Stimulated activated naive CD8-positive, alpha-beta T cell treated with anti-CD3 and anti-CD28 coated beads, Interleukin-15, Interleukin-2, amounts not matched to agents 100 ng/mL and 50 ng/mL, for 24 hours (primary cell): ENCODE results near the gene ATP11A.

Source experiments
- H3K27ac Mint-ChIP-seq: one replicate; pipeline ENCODE4 v1.8.0; 2021; ENCODE audit warnings: mild to moderate bottlenecking, mixed read lengths
- H3K27me3 Mint-ChIP-seq: one replicate; pipeline ENCODE4 v1.8.0; 2021; ENCODE audit warnings: mixed read lengths
- H3K36me3 Mint-ChIP-seq: one replicate; pipeline ENCODE4 v1.8.0; 2021; ENCODE audit warnings: low read depth, mixed read lengths
- H3K4me1 Mint-ChIP-seq: one replicate; pipeline ENCODE4 v1.8.0; 2021; ENCODE audit warnings: low read depth, mixed read lengths
- H3K4me3 Mint-ChIP-seq: one replicate; pipeline ENCODE4 v1.8.0; 2021; ENCODE audit warnings: mild to moderate bottlenecking, mixed read lengths
- H3K9me3 Mint-ChIP-seq: one replicate; pipeline ENCODE4 v1.8.0; 2021; ENCODE audit warnings: mixed read lengths

Gene ATP11A

DNA sequence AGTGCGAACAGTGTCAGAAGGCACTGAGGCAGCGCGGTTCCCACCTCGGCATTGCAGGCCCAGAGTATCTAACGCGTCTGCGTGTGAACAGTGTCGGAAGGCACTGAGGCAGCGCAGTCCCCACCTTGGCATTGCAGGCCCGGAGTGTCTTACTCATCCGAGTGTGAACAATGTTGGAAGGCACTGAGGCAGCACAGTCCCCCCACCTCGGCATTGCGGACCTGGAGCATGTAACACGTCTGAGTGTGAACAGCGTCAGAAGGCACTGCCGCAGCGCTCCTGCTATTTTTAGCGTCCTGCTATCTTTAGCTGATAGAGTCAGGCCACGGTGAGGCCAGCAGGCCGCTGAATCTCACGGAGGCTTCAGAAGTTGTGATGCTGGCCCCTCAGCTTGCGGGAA lies 39.6 kb downstream of the ATP11A start:
- H3K27me3 Mint-ChIP-seq: no peaks in the 10 kb centered on the region
- peaks cover 22% of the 10 kb centered on the region for H3K4me1 Mint-ChIP-seq
- H3K36me3 Mint-ChIP-seq: no peaks in the 10 kb centered on the region
- no peak overlapping the region for H3K27ac Mint-ChIP-seq
- no peaks in the 10 kb centered on the region for H3K9me3 Mint-ChIP-seq
- H3K4me3 Mint-ChIP-seq: no peak overlapping the region

DNA sequence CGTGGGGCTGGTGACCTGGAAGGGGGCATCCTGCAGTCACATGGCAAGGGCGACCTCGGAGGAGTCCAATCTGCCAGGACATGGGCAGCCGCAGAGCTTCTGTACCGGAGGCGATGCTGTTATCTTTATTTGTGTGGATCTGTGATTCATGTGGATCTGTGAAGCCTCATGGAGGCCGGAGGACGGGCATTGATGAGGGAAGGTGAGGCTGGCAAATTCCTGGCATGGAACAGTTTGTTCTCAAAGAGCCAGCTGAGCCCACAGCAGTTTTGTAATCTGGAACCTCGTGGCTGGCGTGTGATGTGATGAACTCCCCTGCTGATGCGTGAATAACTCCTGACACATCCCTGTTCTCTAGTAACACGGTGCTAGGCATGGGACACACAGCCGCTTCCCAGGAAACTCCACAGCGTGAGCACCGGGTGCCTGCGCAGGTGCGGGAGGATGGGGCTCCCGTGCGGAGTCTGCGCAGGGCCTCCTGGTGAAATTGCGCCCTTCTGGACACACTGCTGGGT lies 40.4 kb downstream of the ATP11A start:
- Mint-ChIP-seq H3K9me3 (no peaks in the 10 kb centered on the region), H3K27ac (no peak overlapping the region), H3K27me3 (no peaks in the 10 kb centered on the region), H3K4me1 (peaks cover 17% of the 10 kb centered on the region), H3K4me3 (no peak overlapping the region), H3K36me3 (no peaks in the 10 kb centered on the region)

- H3K4me1 Mint-ChIP-seq: no peaks in the 10 kb centered on the region
- H3K36me3 Mint-ChIP-seq: no peaks in the 10 kb centered on the region
- no peaks in the 10 kb centered on the region for H3K9me3 Mint-ChIP-seq
- no peak overlapping the region for H3K4me3 Mint-ChIP-seq
- no peak overlapping the region for H3K27ac Mint-ChIP-seq
- no peaks in the 10 kb centered on the region for H3K27me3 Mint-ChIP-seq
These were observed 42.1 kb downstream of the ATP11A start for GRCh38 chr13:112731667-112732616.

GRCh38 chr13:112732679-112733078 lies 42.8 kb downstream of the ATP11A start:
- no peaks in the 10 kb centered on the region for H3K36me3 Mint-ChIP-seq
- no peak overlapping the region for H3K4me3 Mint-ChIP-seq
- no peaks in the 10 kb centered on the region for H3K4me1 Mint-ChIP-seq
- no peaks in the 10 kb centered on the region for H3K27me3 Mint-ChIP-seq
- no peak overlapping the region for H3K27ac Mint-ChIP-seq
- no peaks in the 10 kb centered on the region for H3K9me3 Mint-ChIP-seq

GRCh38 chr13:112733112-112733511 lies 43.3 kb downstream of the ATP11A start:
- H3K9me3 Mint-ChIP-seq: no peaks in the 10 kb centered on the region
- no peaks in the 10 kb centered on the region for H3K4me1 Mint-ChIP-seq
- no peak overlapping the region for H3K4me3 Mint-ChIP-seq
- H3K36me3 Mint-ChIP-seq: no peaks in the 10 kb centered on the region
- no peaks in the 10 kb centered on the region for H3K27me3 Mint-ChIP-seq
- no peak overlapping the region for H3K27ac Mint-ChIP-seq

DNA sequence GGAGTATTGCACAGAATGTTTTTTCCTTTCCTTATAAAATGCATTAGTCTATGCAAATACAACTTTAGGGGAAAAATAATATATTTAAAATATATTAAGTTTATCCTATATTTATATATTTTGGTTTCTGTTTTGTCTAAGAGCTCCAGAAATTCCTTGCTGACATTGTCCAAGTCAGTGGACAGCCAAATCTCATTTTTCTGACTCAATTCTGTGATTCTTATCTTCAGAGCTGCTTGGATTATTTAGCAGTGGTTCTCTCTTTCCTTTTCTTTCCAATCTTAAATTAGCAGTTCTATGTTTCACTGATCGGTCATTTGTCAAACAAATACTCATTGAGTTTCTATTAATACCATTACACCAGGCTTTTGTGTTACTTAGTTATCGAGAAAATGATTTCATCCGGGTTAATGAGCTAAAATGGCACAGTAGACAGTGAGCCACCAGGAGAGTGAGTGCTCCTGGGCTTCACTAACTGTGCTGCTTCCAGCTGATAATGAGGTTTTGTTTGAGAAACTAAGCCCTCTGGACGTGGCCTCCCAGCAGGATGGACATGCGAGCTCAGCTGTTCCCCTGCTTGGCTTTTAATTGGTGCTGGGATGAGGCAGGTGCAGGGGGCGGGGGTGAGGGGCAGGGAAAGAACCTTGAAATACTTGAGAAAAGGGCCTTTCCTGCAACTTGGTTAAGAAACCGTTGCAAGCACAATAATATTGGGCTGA lies 44.0 kb downstream of the ATP11A start:
- Mint-ChIP-seq H3K4me3 (no peak overlapping the region), H3K9me3 (no peaks in the 10 kb centered on the region)

DNA sequence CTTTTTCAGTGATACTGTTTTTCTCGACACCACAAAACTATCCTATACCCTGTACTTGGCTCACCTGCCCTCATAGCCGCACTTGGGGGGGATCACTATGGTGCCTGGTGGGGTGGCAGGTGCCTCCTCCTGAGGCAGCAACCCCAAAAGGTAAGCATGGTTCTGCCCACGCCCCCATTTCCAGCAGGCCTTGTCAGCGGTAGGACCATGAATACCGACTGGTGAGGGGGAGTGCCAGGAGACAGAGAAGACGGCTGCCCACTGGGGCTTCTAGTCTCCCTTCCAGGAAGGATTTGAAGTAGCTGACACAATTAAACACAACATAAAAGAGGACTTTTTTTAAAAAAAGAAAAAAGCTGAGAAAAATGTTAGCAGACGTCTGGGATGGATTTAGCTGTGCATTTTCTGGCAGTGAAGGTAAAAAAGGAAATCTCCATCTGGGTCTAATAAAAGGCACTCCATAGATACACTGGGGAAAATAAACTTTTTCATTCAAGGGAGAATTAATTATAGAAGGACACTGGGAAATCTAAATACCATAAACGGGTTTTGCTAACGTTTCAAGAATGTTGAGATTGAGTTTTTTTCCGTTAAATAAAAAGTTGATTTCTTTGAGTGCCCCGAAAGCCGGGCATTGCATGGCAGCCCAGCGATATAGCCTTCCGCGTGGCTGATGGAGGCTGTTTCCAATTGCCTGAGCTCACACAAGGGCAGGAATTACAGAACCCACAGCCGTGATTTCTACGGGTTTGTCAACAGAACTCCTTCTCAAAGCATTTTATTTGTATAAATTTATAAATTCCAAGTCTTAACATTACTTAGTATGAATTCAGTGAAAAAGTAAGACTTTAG lies 45.1 kb downstream of the ATP11A start:
- Mint-ChIP-seq H3K4me3 (no peak overlapping the region), H3K36me3 (no peaks in the 10 kb centered on the region), H3K4me1 (no peaks in the 10 kb centered on the region), H3K27me3 (no peaks in the 10 kb centered on the region), H3K27ac (no peak overlapping the region), H3K9me3 (no peaks in the 10 kb centered on the region)

More for the DNA sequence above, 44.0 kb downstream of the ATP11A start:
- Mint-ChIP-seq H3K4me1 (no peaks in the 10 kb centered on the region), H3K27me3 (no peaks in the 10 kb centered on the region), H3K27ac (no peak overlapping the region), H3K36me3 (no peaks in the 10 kb centered on the region)

- H3K36me3 Mint-ChIP-seq: no peaks in the 10 kb centered on the region
These were observed 46.0 kb downstream of the ATP11A start for GRCh38 chr13:112735791-112736190.

DNA sequence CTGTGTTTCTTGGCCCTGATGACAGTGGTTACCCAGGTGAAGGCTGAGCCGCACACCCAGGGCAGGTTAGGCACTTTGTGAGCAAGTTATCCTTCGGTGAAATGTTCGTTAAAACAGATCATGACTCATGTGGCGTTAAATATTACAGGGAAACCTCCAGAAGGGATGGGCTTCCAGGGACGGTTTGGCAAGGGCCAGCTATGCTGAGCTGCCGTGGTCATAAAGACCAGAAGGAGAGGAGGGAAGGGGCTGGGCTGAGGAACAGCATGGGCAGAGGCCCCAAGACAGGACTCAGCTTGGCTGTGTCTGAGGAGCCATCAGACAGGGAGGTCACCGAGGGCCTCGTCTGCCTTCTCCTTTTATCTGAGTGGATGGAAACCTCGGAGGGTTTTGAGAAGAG lies 47.5 kb downstream of the ATP11A start:
- Mint-ChIP-seq H3K27ac (peak overlapping the region; percentile 47), H3K9me3 (no peaks in the 10 kb centered on the region), H3K4me3 (no peak overlapping the region), H3K36me3 (no peaks in the 10 kb centered on the region), H3K27me3 (no peaks in the 10 kb centered on the region), H3K4me1 (no peaks in the 10 kb centered on the region)

More at GRCh38 chr13:112735791-112736190, 46.0 kb downstream of the ATP11A start:
- no peak overlapping the region for H3K4me3 Mint-ChIP-seq
- H3K9me3 Mint-ChIP-seq: no peaks in the 10 kb centered on the region
- H3K27me3 Mint-ChIP-seq: no peaks in the 10 kb centered on the region
- no peak overlapping the region for H3K27ac Mint-ChIP-seq
- no peaks in the 10 kb centered on the region for H3K4me1 Mint-ChIP-seq

GRCh38 chr13:112738606-112739005 lies 48.8 kb downstream of the ATP11A start:
- no peak overlapping the region for H3K4me3 Mint-ChIP-seq
- H3K27ac Mint-ChIP-seq: no peak overlapping the region
- H3K4me1 Mint-ChIP-seq: no peaks in the 10 kb centered on the region
- H3K27me3 Mint-ChIP-seq: no peaks in the 10 kb centered on the region
- H3K36me3 Mint-ChIP-seq: no peaks in the 10 kb centered on the region
- H3K9me3 Mint-ChIP-seq: no peaks in the 10 kb centered on the region

GRCh38 chr13:112740502-112741131 lies 50.8 kb downstream of the ATP11A start:
- no peaks in the 10 kb centered on the region for H3K27me3 Mint-ChIP-seq
- no peaks in the 10 kb centered on the region for H3K36me3 Mint-ChIP-seq
- no peak overlapping the region for H3K27ac Mint-ChIP-seq
- no peaks in the 10 kb centered on the region for H3K9me3 Mint-ChIP-seq
- H3K4me3 Mint-ChIP-seq: no peak overlapping the region
- H3K4me1 Mint-ChIP-seq: no peaks in the 10 kb centered on the region

DNA sequence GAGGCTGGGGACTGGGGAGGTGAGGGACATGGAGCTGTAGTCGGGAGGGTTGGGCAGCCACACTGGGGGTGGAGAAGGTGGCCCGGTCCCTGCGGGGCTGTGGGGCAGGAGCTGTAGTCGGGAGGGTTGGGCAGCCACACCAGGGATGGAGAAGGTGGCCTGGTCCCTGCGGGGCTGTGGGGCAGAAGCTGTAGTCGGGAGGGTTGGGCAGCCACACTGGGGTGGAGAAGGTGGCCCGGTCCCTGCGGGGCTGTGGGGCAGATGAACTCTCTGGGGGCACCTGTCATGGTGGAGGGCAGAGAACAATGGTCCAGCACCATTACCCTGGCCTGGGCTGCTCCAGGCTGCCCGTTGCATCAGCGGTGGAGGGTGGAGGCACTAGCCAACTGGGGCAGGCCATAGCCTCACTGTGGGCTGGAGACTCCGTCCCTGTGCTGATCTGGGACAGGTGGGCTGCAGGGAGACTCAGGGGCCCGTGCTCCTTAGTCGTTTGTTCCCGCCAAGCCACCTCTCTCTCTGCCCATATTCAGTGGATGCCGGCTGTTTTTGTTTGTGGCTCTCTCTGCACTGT lies 51.4 kb downstream of the ATP11A start:
- Mint-ChIP-seq H3K4me1 (no peaks in the 10 kb centered on the region), H3K4me3 (no peak overlapping the region), H3K9me3 (no peaks in the 10 kb centered on the region), H3K27ac (no peak overlapping the region), H3K36me3 (no peaks in the 10 kb centered on the region), H3K27me3 (no peaks in the 10 kb centered on the region)

GRCh38 chr13:112741835-112742570 lies 52.2 kb downstream of the ATP11A start:
- H3K4me1 Mint-ChIP-seq: no peaks in the 10 kb centered on the region
- no peak overlapping the region for H3K27ac Mint-ChIP-seq
- H3K9me3 Mint-ChIP-seq: no peaks in the 10 kb centered on the region
- H3K36me3 Mint-ChIP-seq: no peaks in the 10 kb centered on the region
- no peaks in the 10 kb centered on the region for H3K27me3 Mint-ChIP-seq
- H3K4me3 Mint-ChIP-seq: no peak overlapping the region
